ENCODE data around the gene WWP2. TPM values are rescaled to one million over a fixed set of nuclear protein-coding genes. Genes with fewer than 3 reads are reported as not detected.
"Not testable (repeated sequence)": the region's sequence is repeated elsewhere in the genome, so short reads cannot be mapped to it uniquely, and the experiment has no call there.

WWP2 gene
- total RNA-seq, 6 donors from 2014 or later: 59.5 to 125 (median 82.3) TPM

DNA sequence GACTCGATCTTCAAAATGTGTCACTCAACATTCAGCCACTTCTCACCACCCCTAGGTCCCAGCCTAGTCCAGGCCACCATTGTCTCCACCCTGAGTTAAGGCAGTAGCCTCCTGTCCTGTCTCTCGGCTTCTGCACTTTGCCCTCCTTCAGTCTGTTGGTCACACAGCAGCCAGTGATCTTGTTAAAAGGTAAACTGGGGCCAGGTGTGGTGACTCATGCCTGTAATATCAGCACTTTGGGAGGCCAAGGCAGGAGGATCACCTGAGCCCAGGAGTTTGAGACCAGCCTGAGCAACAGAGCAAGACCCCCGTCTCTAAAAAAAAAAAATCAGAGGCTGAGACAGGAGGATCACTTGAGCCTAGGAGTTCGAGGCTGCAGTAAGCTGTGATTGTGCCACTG lies 25.8 kb downstream of the WWP2 start:
- H3K36me3 ChIP-seq: peaks cover 16 to 72% (median 45%) of the 10 kb centered on the region in 4 donors
- ATAC-seq (ENCODE audit: low FRiP score in 2 of 2): no peak
- 95 to 97% methylated on average over 4 of the region's 4 CpGs for WGBS, 2 donors
- no peaks in the 10 kb centered on the region for H3K9me3 ChIP-seq
- no peak for DNase-seq
- no peak overlapping the region for H3K4me3 ChIP-seq
- TF ChIP-seq, protein P1, sequence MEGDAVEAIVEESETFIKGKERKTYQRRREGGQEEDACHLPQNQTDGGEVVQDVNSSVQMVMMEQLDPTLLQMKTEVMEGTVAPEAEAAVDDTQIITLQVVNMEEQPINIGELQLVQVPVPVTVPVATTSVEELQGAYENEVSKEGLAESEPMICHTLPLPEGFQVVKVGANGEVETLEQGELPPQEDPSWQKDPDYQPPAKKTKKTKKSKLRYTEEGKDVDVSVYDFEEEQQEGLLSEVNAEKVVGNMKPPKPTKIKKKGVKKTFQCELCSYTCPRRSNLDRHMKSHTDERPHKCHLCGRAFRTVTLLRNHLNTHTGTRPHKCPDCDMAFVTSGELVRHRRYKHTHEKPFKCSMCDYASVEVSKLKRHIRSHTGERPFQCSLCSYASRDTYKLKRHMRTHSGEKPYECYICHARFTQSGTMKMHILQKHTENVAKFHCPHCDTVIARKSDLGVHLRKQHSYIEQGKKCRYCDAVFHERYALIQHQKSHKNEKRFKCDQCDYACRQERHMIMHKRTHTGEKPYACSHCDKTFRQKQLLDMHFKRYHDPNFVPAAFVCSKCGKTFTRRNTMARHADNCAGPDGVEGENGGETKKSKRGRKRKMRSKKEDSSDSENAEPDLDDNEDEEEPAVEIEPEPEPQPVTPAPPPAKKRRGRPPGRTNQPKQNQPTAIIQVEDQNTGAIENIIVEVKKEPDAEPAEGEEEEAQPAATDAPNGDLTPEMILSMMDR (IDR thresholded peaks at IDR 0.05): no peak
- TF ChIP-seq POLR2A (IDR thresholded peaks at IDR 0.05) (no peak), EP300 (IDR thresholded peaks at IDR 0.05) (no peak), POLR2AphosphoS5 (IDR thresholded peaks at IDR 0.05) (no peak)
- H3K27ac ChIP-seq: no peak overlapping the region
- H3K27me3 ChIP-seq: no peaks in the 10 kb centered on the region
- peaks cover 0 to 6% (median 0%) of the 10 kb centered on the region in 4 donors for H3K4me1 ChIP-seq

DNA sequence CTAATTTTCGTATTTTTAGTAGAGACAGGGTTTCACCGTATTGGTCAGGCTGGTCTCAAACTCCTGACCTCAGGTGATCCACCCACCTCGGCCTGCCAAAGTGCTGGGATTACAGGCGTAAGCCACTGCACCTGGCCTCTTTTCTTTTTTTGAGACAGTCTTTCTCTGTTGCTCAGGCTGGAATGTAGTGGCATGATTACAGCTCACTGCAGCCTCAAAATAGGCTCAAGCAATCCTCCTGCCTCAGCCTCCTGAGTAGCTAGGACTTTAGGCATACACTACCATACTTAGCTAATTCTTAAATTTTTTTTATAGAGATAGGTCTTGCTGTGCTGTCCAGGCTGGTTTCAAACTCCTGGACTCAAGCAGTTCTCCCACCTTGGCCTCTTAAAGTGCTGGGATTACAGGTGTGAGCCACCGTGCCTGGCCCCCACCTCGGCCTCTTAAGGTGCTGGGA lies 29.3 kb downstream of the WWP2 start:
- ATAC-seq (ENCODE audit: low FRiP score in 2 of 2); H3K27ac ChIP-seq; H3K4me3 ChIP-seq; H3K9me3 ChIP-seq; H3K4me1 ChIP-seq; H3K27me3 ChIP-seq; DNase-seq: not testable (repeated sequence)
- peaks cover 16 to 58% (median 36%) of the 10 kb centered on the region in 4 donors for H3K36me3 ChIP-seq
- WGBS, 2 donors: 91 to 92% methylated on average over 6 of the region's 6 CpGs

DNA sequence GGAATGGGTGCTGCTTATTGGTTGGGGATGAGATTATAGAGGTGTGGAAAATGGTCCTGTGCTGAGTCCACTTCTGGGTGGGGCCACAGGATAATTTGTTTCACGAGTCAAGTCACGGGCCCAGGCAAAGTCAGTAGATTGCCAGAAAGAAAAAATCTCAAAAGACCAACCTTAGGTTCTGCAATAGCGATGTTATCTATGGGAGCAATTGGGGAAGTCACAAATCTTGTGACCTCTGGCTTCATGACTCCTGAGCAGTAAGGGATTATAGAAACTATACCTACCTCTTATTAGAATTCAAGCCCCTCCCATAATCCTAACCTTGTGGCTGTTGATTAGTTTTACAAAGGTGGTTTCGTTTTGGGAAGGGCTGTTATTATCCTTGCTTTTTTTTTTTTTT lies 31.4 kb downstream of the WWP2 start:
- Histone ChIP-seq H3K27ac (no peak overlapping the region), H3K36me3 (peaks cover 5 to 42% (median 17%) of the 10 kb centered on the region in 4 donors), H3K27me3 (no peaks in the 10 kb centered on the region), H3K9me3 (no peaks in the 10 kb centered on the region), H3K4me3 (no peak overlapping the region), H3K4me1 (peaks cover 0 to 4% (median 0%) of the 10 kb centered on the region in 4 donors)
- ATAC-seq (ENCODE audit: low FRiP score in 2 of 2) (no peak), DNase-seq (no peak)
- 85 to 92% methylated on average over 4 of the region's 4 CpGs for WGBS, 2 donors
- TF ChIP-seq, protein P1 (IDR thresholded peaks at IDR 0.05): no peak
- TF ChIP-seq POLR2AphosphoS5 (IDR thresholded peaks at IDR 0.05) (no peak), POLR2A (IDR thresholded peaks at IDR 0.05) (no peak), EP300 (IDR thresholded peaks at IDR 0.05) (no peak)

DNA sequence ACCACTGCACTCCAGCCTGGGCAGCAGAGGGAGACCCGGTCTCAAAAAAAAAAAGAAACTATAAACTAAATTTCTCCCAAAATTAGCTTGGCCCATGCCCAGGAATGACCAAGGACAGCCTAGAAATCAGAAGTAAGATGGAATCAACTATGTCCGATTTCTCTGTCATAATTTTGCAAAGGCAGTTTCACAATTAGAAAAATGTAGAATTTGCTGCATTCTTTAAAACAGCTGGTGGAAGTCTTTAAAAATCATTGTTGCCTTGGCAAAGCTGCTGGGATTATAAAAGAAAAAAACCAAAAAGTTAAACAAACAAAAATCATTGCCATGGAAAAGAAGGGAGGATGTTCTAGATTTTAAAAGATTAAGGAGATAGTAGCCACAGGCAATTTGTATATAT lies 32.4 kb downstream of the WWP2 start:
- Histone ChIP-seq H3K27ac (no peak overlapping the region), H3K4me3 (no peak overlapping the region), H3K27me3 (no peaks in the 10 kb centered on the region), H3K36me3 (peaks cover 3 to 42% (median 14%) of the 10 kb centered on the region in 4 donors), H3K4me1 (peaks cover 0 to 4% (median 0%) of the 10 kb centered on the region in 4 donors), H3K9me3 (no peaks in the 10 kb centered on the region)
- TF ChIP-seq, protein P1 (IDR thresholded peaks at IDR 0.05): no peak
- no peak for TF ChIP-seq POLR2AphosphoS5 (IDR thresholded peaks at IDR 0.05)
- no peak for TF ChIP-seq POLR2A (IDR thresholded peaks at IDR 0.05)
- no peak for TF ChIP-seq EP300 (IDR thresholded peaks at IDR 0.05)
- DNase-seq (no peak), ATAC-seq (ENCODE audit: low FRiP score in 2 of 2) (no peak)
- WGBS, 2 donors: 81 to 86% methylated on average over 2 of the region's 2 CpGs

DNA sequence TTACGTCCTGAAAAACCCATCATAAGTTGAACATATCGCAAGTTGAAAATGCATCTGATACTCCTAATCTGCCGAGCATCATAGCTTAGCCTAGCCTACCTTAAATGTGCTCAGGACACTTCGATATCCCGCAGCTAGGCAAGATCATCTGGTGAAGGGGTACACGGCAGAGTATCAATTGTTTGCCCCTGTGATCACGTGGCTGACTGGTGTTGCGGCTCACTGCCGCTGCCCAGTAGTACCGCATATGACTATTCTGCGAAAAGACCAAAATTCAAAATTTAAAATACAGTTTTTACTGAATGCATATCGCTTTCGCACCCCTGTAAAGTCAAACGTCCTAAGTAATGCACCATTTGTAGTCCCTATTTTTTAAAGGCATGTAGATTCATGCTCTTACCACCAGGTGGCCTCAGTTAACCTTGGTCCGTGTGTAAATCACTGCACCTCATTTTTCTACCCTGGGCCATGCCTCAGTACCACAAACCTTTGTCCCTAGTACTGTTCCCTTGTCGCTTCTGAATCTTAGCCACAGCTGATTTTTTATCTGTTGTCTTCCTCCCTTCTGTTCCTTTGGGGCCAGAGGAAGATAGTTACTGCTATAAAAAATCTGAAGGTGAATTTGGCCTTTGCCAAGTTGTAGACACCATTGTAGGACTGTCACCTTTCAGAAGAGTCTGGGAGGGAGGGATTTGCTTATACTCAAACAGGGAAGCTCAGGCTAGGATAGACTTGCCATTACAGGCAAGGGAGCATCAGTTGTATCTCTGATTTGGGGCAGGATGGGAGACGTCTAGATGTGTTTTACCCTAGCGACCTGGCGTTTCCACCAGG lies 34.4 kb downstream of the WWP2 start:
- WGBS, 2 donors: 52 to 58% methylated on average over 18 to 19 of the region's 19 CpGs
- Histone ChIP-seq H3K27me3 (no peaks in the 10 kb centered on the region), H3K36me3 (peaks cover 3 to 40% (median 22%) of the 10 kb centered on the region in 4 donors), H3K4me1 (peaks cover 0 to 4% (median 0%) of the 10 kb centered on the region in 4 donors), H3K4me3 (no peak overlapping the region), H3K9me3 (no peaks in the 10 kb centered on the region), H3K27ac (no peak overlapping the region)
- ATAC-seq (ENCODE audit: low FRiP score in 2 of 2) (peak; percentile 85 to 89), DNase-seq (peak in 1 of 2 donors; percentile 29)
- TF ChIP-seq POLR2A (IDR thresholded peaks at IDR 0.05): no peak
- TF ChIP-seq, protein P1 (IDR thresholded peaks at IDR 0.05): peak; percentile 75 to 90 (median 88)

Measured in upper lobe of left lung (tissue), 6 donors.